HepG2 (cell line): ENCODE data around the gene MAPK8IP1. TPM values are rescaled to one million over a fixed set of nuclear protein-coding genes. Genes with fewer than 3 reads are reported as not detected.
"Not testable (repeated sequence)": the region's sequence is repeated elsewhere in the genome, so short reads cannot be mapped to it uniquely, and the experiment has no call there.

Experiments used
- ATAC-seq: fragments of 200-7000 bp; cut with Tn5 transposase; 3 replicates; pipeline ENCODE4 v1.9.1; 2020; ENCODE audit warnings: mild to moderate bottlenecking, moderate library complexity
- BruUV-seq: library from RNA; stranded (reverse); fragments of 400-500 nt; replicated peaks from 2 replicates; lab custom pipeline; 2021; lab: Mats Ljungman, UMichigan
- CTCF ChIA-PET: fragments of 300-600 bp; formaldehyde crosslinking; extraction: SDS; loops from one replicate; lab custom pipeline; 2021; ENCODE audit warnings: low total read pairs, inconsistent platforms, low intra/inter-chr PET ratio; lab: Yijun Ruan, JAX
- POLR2A ChIA-PET: fragments of 350-600 bp; sonication (Branson Sonifier 250); formaldehyde crosslinking; loops from one replicate; lab custom pipeline; 2020; ENCODE audit warnings: antibody characterized with exemption, inconsistent platforms; lab: Yijun Ruan, JAX
- DNase-seq: peaks from one replicate; pipeline ENCODE4 v3.0.0-alpha.2; 2015; ENCODE audit warnings: low spot score
- FAIRE-seq: peaks from 3 replicates; lab custom pipeline; 2011; peaks lifted over from hg19 to GRCh38; lab: Jason Lieb, UNC
- H2AFZ ChIP-seq: one replicate; pipeline ENCODE4 v1.6.1; 2011; ENCODE audit warnings: low read length, inconsistent platforms
- H3K27ac ChIP-seq: fragments of 300-600 bp; 3 replicates; pipeline ENCODE4 v1.8.0; 2011; ENCODE audit warnings: mixed run types, mild to moderate bottlenecking, mixed read lengths, low read length, inconsistent platforms; ENCODE audit not compliant: insufficient read depth; ENCODE audit errors: extremely low read length
- H3K27me3 ChIP-seq, 2 experiments: fragments of 200-600 bp in 1 of 2; 2 replicates in 1 of 2; 3 replicates in 1 of 2; pipeline versions ENCODE4 v1.6.0 to v1.8.0; 2011; ENCODE audit warnings: low read length in 2 of 2, mild to moderate bottlenecking in 2 of 2, moderate library complexity in 2 of 2, inconsistent platforms in 1 of 2; ENCODE audit not compliant: insufficient read depth in 2 of 2, control insufficient read depth in 1 of 2
- H3K36me3 ChIP-seq, 2 experiments: fragments of 200-600 bp in 1 of 2; replicated peaks in 1 of 2; 2 replicates in 1 of 2; 3 replicates in 1 of 2; pipeline versions ENCODE4 v1.5.1 to v1.8.0; 2011; ENCODE audit warnings: low read length in 2 of 2, inconsistent platforms in 1 of 2; ENCODE audit not compliant: insufficient read depth in 2 of 2, control insufficient read depth in 1 of 2
- H3K4me1 ChIP-seq: 2 replicates; pipeline ENCODE4 v1.5.1; 2012; ENCODE audit warnings: low read length, inconsistent platforms; ENCODE audit not compliant: insufficient read depth
- H3K4me2 ChIP-seq: 2 replicates; pipeline ENCODE4 v1.6.0; 2011; ENCODE audit warnings: low read depth, low read length, inconsistent platforms
- H3K4me3 ChIP-seq, 3 experiments: fragments of 200-600 bp in 1 of 3; sonication (generic), shearing (Covaris generic) in 1 of 3; replicated peaks in 1 of 3; 2 replicates each; pipeline ENCODE4 v1.5.1; 2011 to 2016; ENCODE audit warnings: low read length in 3 of 3, inconsistent platforms in 2 of 3, low read depth in 2 of 3, mild to moderate bottlenecking in 2 of 3, control low read depth in 1 of 3, mixed read lengths in 1 of 3; ENCODE audit not compliant: insufficient read depth in 1 of 3
- H3K79me2 ChIP-seq: one replicate; pipeline ENCODE4 v1.6.1; 2011; ENCODE audit warnings: low read length, inconsistent platforms; ENCODE audit not compliant: insufficient read depth
- H3K9ac ChIP-seq: 2 replicates; pipeline ENCODE4 v1.6.0; 2011; ENCODE audit warnings: mild to moderate bottlenecking, low read depth, low read length, inconsistent platforms; ENCODE audit not compliant: insufficient read depth
- H3K9me3 ChIP-seq: 2 replicates; pipeline ENCODE4 v1.5.1; 2012; ENCODE audit warnings: mild to moderate bottlenecking, low read length
- H4K20me1 ChIP-seq: 2 replicates; pipeline ENCODE4 v1.6.0; 2011; ENCODE audit warnings: inconsistent platforms, mild to moderate bottlenecking, low read length, moderate library complexity; ENCODE audit not compliant: insufficient read depth
- NONO ChIP-seq, 2 experiments: fragments of 450-650 bp in 1 of 2; sonication (generic) in 1 of 2; formaldehyde crosslinking in 1 of 2; IDR thresholded peaks in 1 of 2; conservative IDR thresholded peaks in 1 of 2; 2 replicates each; pipeline versions ENCODE4 v1.6.1 to v1.8.0; 2017 to 2022; ENCODE audit warnings: mild to moderate bottlenecking in 1 of 2, missing genetic modification reagents in 1 of 2, moderate library complexity in 1 of 2
- ZFX ChIP-seq: sonication (generic); formaldehyde crosslinking; IDR thresholded peaks from 2 replicates; pipeline ENCODE4 v1.4.0; 2020; ENCODE audit warnings: mild to moderate bottlenecking, low read depth, missing genetic modification reagents, moderate library complexity
- ZFY ChIP-seq: sonication (generic); formaldehyde crosslinking; IDR thresholded peaks from 2 replicates; pipeline ENCODE4 v1.4.0; 2020; ENCODE audit warnings: missing genetic modification reagents
- WGBS: methylation state at CpG from one replicate; pipeline ENCODE4 v1.1.6; 2017; ENCODE audit warnings: low lambda C conversion rate; 5-methylcytosine and 5-hydroxymethylcytosine counted together
- in situ Hi-C: cut with HindIII; loops from 2 replicates; pipeline ENCODE4 v1.10.0; 2017; ENCODE audit warnings: low pct_unique_long_range_greater_than_20kb; ENCODE audit not compliant: extremely low pct_ligation_motif_present
- intact Hi-C: fragments of 100-400 bp; cut with micrococcal nuclease; formaldehyde crosslinking; loops from one replicate; pipeline ENCODE4 v1.10.0; 2022; ENCODE audit not compliant: unreplicated experiment
- polyA plus RNA-seq, 8 experiments: library from polyadenylated mRNA; depleted of rRNA in 3 of 8; stranded (reverse) in 7 of 8; unstranded in 1 of 8; fragments of >200 nt; fragmentation: Illumina TruSeq in 4 of 8; extraction: Trizol in 4 of 8; gene quantifications; 2 replicates each; pipeline versions ENCODE4 v1.2.1 to v1.2.3, GENCODE V29; 2011 to 2016; ENCODE audit warnings: low read depth in 4 of 8, missing spikeins in 1 of 8, mixed read lengths in 1 of 8; ENCODE audit not compliant: insufficient read depth in 1 of 8
- total RNA-seq, 5 experiments: library from RNA; depleted of rRNA; stranded (reverse); fragments of >200 nt; fragmentation: Illumina TruSeq; extraction: Trizol; gene quantifications; 2 replicates each; pipeline ENCODE4 v1.2.3, GENCODE V29; 2016; ENCODE audit warnings: low read depth in 1 of 5
- TF ChIP-seq, protein P1 (sequence below): sonication (generic); formaldehyde crosslinking; IDR thresholded peaks from 2 replicates; pipeline ENCODE4 v1.5.0; 2020; ENCODE audit warnings: mild to moderate bottlenecking, missing genetic modification reagents, borderline replicate concordance
- TF ChIP-seq, protein P2 (sequence below): sonication (generic); formaldehyde crosslinking; IDR thresholded peaks from 2 replicates; pipeline ENCODE4 v1.5.1; 2020; ENCODE audit warnings: mild to moderate bottlenecking, missing genetic modification reagents, moderate library complexity
- TF ChIP-seq, protein P3 (sequence below): sonication (generic); formaldehyde crosslinking; IDR thresholded peaks from 2 replicates; pipeline ENCODE4 v1.8.0; 2022; ENCODE audit warnings: low read depth, missing genetic modification reagents

The MAPK8IP1 gene
- total and polyA plus RNA-seq, 2 of the 13 experiments (the other 11 are each of a cell fraction or from before 2014, with no cell fraction given) = 2.2 to 4.2 TPM

DNA sequence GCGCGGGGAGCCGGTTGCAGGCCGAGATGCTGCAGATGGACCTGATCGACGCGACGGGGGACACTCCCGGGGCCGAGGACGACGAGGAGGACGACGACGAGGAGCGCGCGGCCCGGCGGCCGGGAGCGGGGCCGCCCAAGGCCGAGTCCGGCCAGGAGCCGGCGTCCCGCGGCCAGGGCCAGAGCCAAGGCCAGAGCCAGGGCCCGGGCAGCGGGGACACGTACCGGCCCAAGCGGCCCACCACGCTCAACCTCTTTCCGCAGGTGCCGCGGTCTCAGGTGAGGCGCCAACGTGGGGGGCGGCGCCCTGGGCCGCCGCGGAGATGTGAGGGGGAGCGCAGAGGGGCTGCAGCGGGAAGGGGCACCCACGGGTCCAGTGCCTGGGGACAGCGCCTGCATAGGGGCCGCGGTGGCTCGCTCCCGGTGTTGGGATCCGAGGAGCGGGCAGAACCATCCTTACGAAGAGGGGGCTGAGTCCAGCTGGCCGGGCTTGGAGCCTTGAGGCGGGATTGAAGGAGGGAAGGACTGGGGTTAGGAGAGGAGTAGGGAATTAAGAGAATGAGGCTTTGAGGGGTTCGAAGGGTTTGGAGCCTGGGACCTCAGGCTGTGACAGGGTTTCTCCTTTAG, 14.8 kb downstream of the MAPK8IP1 start:
- Histone ChIP-seq H3K4me2 (peak overlapping the region; percentile 86), H3K27me3 (peaks cover 0 to 21% of the 10 kb centered on the region in 2 experiments; a peak in 1 of 5 replicates), H3K4me3 (peak overlapping the region; percentile 50 to 71 (median 62); a peak in 5 of 6 replicates), H3K9ac (peak overlapping the region; percentile 41; the same call in 1 of the 2 replicates), H3K4me1 (peaks cover 46% of the 10 kb centered on the region)
- CTCF ChIA-PET; H2AFZ ChIP-seq; FAIRE-seq; H4K20me1 ChIP-seq; H3K27ac ChIP-seq; H3K79me2 ChIP-seq; BruUV-seq; in situ Hi-C loops; H3K36me3 ChIP-seq; POLR2A ChIA-PET; H3K9me3 ChIP-seq; intact Hi-C loops; DNase-seq; TF ChIP-seq NONO (IDR thresholded peaks at IDR 0.05): not testable (repeated sequence)
- ATAC-seq = peak; percentile 34
- WGBS = 15% methylated on average over 10 of the region's 59 CpGs
- TF ChIP-seq ZFX (peak; percentile 56; the same call in 1 of the 2 replicates), ZFY (CRISPR knock-in tag) (peak; percentile 60; the same call in 1 of the 2 replicates), NONO (CRISPR knock-in tag; conservative IDR thresholded peaks at IDR 0.05) (0 out of 2 replicates have a peak, but pooled peaks have one; percentile 30)
- TF ChIP-seq, protein P1, sequence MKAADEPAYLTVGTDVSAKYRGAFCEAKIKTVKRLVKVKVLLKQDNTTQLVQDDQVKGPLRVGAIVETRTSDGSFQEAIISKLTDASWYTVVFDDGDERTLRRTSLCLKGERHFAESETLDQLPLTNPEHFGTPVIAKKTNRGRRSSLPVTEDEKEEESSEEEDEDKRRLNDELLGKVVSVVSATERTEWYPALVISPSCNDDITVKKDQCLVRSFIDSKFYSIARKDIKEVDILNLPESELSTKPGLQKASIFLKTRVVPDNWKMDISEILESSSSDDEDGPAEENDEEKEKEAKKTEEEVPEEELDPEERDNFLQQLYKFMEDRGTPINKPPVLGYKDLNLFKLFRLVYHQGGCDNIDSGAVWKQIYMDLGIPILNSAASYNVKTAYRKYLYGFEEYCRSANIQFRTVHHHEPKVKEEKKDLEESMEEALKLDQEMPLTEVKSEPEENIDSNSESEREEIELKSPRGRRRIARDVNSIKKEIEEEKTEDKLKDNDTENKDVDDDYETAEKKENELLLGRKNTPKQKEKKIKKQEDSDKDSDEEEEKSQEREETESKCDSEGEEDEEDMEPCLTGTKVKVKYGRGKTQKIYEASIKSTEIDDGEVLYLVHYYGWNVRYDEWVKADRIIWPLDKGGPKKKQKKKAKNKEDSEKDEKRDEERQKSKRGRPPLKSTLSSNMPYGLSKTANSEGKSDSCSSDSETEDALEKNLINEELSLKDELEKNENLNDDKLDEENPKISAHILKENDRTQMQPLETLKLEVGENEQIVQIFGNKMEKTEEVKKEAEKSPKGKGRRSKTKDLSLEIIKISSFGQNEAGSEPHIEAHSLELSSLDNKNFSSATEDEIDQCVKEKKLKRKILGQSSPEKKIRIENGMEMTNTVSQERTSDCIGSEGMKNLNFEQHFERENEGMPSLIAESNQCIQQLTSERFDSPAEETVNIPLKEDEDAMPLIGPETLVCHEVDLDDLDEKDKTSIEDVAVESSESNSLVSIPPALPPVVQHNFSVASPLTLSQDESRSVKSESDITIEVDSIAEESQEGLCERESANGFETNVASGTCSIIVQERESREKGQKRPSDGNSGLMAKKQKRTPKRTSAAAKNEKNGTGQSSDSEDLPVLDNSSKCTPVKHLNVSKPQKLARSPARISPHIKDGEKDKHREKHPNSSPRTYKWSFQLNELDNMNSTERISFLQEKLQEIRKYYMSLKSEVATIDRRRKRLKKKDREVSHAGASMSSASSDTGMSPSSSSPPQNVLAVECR = peak; percentile 28; the same call in 1 of the 2 replicates
- TF ChIP-seq, protein P2, sequence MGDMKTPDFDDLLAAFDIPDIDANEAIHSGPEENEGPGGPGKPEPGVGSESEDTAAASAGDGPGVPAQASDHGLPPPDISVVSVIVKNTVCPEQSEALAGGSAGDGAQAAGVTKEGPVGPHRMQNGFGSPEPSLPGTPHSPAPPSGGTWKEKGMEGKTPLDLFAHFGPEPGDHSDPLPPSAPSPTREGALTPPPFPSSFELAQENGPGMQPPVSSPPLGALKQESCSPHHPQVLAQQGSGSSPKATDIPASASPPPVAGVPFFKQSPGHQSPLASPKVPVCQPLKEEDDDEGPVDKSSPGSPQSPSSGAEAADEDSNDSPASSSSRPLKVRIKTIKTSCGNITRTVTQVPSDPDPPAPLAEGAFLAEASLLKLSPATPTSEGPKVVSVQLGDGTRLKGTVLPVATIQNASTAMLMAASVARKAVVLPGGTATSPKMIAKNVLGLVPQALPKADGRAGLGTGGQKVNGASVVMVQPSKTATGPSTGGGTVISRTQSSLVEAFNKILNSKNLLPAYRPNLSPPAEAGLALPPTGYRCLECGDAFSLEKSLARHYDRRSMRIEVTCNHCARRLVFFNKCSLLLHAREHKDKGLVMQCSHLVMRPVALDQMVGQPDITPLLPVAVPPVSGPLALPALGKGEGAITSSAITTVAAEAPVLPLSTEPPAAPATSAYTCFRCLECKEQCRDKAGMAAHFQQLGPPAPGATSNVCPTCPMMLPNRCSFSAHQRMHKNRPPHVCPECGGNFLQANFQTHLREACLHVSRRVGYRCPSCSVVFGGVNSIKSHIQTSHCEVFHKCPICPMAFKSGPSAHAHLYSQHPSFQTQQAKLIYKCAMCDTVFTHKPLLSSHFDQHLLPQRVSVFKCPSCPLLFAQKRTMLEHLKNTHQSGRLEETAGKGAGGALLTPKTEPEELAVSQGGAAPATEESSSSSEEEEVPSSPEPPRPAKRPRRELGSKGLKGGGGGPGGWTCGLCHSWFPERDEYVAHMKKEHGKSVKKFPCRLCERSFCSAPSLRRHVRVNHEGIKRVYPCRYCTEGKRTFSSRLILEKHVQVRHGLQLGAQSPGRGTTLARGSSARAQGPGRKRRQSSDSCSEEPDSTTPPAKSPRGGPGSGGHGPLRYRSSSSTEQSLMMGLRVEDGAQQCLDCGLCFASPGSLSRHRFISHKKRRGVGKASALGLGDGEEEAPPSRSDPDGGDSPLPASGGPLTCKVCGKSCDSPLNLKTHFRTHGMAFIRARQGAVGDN (CRISPR knock-in tag) = peak; percentile 22; the same call in 1 of the 2 replicates
- TF ChIP-seq, protein P3, sequence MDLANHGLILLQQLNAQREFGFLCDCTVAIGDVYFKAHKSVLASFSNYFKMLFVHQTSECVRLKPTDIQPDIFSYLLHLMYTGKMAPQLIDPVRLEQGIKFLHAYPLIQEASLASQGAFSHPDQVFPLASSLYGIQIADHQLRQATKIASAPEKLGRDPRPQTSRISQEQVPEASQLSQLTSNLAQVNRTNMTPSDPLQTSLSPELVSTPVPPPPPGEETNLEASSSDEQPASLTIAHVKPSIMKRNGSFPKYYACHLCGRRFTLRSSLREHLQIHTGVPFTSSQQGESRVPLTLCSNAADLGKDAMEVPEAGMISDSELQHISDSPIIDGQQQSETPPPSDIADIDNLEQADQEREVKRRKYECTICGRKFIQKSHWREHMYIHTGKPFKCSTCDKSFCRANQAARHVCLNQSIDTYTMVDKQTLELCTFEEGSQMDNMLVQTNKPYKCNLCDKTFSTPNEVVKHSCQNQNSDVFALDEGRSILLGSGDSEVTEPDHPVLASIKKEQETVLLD (CRISPR knock-in tag) = 0 out of 2 replicates have a peak, but pooled peaks have one; percentile 31
